Heart left ventricle (tissue), 13 donors: ENCODE data around the gene KRT77.

Experiments
- POLR2A ChIP-seq, 2 donors: fragments of 450-650 bp; IDR thresholded peaks; one replicate each; pipeline ENCODE4 v1.6.1; 2017; ENCODE audit warnings: antibody characterized with exemption in 2 of 2, mild to moderate bottlenecking in 2 of 2, moderate library complexity in 2 of 2
- TF ChIP-seq, protein P1 (sequence below), 12 donors: fragments of 200-600 bp; sonication (generic) in 4 of 12; IDR thresholded peaks; one replicate each; pipeline versions ENCODE4 v1.5.0 to v1.8.0; 2018 to 2022; ENCODE audit warnings: antibody characterized with exemption in 12 of 12, mild to moderate bottlenecking in 5 of 12
- donor health status: ischemic (EF 13 %, LVEDD 7.1; RV severe dilation, severe dysfunction).
- donor health status: DM: no; HTN: yes; CAD: no.
- donor health status: DM: no; HTN: no; CAD: no.
- donor health status: ischemic (EF 25% LVEDD 6.9; RV normal size, moderate dysfunction).
- donor health status: ischemic (EF 25% LVEDD 5.7; RV mildly dilated, moderate dysfunction).
- donor health status: ischemic (EF 35%, LVEDD 5.7; RV mildly dilated, moderate dysfunction).
- donor health status: nonischemic (EF 11% LVEDD 7.7; RV severe dilation, severe dysfunction).
- donor health status: DM: yes; HTN: yes; CAD: no.
- donor health status: PGD.
- donor health status: ischemic (EF 29% LVEDD 5.4; RV normal size, mild dysfunction).
- donor health status: nonischemic (EF 23%, LVEDD 6.1; RV moderate dilation, normal function).

DNA sequence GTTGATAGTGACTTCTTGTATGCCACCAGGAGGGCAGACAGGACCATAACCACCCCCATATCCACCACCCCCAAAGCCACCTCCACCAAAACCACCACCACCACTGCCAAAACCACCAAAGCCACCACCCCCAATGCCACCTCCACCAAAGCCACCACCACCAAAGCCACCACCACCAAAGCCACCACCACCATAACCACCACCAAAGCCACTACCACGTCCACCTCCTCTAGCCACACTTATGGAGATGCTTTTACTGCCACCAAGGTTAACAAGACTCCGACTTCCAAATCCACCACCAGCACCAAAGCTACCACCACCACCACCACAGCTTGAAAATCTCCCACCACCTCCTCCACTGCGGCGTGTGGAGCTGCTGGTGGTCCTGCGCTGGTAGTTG lies 23.4 kb downstream of the KRT77 start:
- TF ChIP-seq, protein P1, sequence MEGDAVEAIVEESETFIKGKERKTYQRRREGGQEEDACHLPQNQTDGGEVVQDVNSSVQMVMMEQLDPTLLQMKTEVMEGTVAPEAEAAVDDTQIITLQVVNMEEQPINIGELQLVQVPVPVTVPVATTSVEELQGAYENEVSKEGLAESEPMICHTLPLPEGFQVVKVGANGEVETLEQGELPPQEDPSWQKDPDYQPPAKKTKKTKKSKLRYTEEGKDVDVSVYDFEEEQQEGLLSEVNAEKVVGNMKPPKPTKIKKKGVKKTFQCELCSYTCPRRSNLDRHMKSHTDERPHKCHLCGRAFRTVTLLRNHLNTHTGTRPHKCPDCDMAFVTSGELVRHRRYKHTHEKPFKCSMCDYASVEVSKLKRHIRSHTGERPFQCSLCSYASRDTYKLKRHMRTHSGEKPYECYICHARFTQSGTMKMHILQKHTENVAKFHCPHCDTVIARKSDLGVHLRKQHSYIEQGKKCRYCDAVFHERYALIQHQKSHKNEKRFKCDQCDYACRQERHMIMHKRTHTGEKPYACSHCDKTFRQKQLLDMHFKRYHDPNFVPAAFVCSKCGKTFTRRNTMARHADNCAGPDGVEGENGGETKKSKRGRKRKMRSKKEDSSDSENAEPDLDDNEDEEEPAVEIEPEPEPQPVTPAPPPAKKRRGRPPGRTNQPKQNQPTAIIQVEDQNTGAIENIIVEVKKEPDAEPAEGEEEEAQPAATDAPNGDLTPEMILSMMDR (IDR thresholded peaks at IDR 0.05) = no peak
- no peak for TF ChIP-seq POLR2A (IDR thresholded peaks at IDR 0.05)
